GM18502 (cell line): Measurements from ENCODE around the gene SPSB4.

ENCODE experiments used
- ATAC-seq: cut with Tn5 transposase; IDR thresholded peaks from one replicate; pipeline ENCODE4 v1.9.1; 2021; ENCODE audit warnings: mild to moderate bottlenecking; ENCODE audit not compliant: unreplicated experiment, poor library complexity

Gene SPSB4

GRCh38 chr3:141191097-141191749 lies 140.1 kb downstream of the SPSB4 start:
- no peak for ATAC-seq

- ATAC-seq = peak; percentile 100
Observed at GRCh38 chr3:141192345-141192744, 141.2 kb downstream of the SPSB4 start.

- ATAC-seq = no peak
Observed at GRCh38 chr3:141193066-141193830, 142.1 kb downstream of the SPSB4 start.
